Mesenteric fat pad (tissue), 1 donor: ENCODE data around the gene BTG4. TPM values are rescaled to one million over a fixed set of nuclear protein-coding genes. Genes with fewer than 3 reads are reported as not detected.

Experiments
- DNase-seq: peaks from one replicate; pipeline ENCODE4 v3.0.0-alpha.2; 2020; ENCODE audit warnings: low spot score
- total RNA-seq: library from RNA; stranded (reverse); fragmentation: NEBNext Ultra II Directional; extraction: Animal tissue kit (Norgen Biotek cat#: 25700); gene quantifications from one replicate; pipeline ENCODE4 v1.2.1, GENCODE V29; 2021
- donor health status: DM: yes; HTN: yes; CAD: no.

Gene BTG4
- total RNA-seq, 1 donor from 2014 or later, result not detected

DNA sequence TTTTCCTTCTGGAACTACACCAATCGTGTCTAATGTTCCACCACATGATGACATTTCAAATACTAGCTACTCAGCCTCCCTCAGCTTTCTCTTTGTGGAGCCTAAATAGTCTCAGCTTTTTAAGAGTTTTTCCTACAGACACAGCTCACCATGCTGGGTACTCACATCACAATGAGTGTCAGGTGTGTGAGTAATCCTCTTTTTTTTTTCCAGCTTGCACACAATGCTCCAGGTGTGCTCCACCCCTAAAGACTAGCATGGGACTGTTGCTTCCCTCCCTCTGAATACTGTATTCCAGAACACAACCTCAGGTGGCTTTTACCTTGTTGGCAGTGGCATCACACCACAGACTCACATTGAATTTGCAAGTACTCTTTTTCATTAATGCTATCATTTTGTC is 11.7 kb downstream of the BTG4 start:
- no peak for DNase-seq

DNA sequence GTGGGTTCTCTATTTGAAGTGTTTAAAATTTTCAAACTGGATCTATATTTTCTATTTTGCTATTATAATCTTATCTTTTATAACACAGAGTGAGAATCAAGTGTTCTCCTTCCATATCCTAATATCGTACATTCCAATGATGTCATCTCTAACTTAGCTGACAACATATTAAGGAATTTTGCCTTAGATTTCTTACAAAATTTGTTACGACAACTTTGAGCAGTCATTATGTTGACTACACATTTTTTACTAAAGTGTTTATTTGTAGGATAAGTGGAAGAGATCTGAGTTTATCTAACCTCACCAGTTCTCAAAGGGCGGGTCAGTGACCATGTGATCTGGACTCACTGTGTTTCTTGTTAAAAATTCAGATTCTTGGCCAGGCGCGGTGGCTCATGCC is 12.7 kb downstream of the BTG4 start:
- no peak for DNase-seq

DNA sequence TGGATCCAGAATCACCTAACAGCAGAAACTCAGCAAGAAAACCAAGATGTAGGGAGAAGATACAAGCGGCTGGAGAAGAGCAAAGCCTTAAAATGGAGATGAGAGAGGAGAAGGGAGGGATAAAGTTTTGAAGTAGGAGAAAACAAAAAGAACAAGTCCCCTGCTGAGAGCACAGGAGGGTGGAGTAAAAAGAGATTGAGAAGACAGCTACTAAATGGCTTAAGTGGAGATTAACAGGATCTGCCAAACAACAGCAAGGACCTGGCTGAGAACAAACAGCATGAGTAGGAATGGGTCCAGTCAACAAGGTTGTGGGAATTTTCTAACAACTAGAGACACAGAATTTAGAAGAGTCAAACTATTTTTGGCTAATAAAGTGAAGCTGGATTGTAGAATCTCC is 18.1 kb downstream of the BTG4 start:
- DNase-seq, result no peak

- no peak for DNase-seq
Observed at GRCh38 chr11:111490496-111490895, 21.7 kb downstream of the BTG4 start.

DNA sequence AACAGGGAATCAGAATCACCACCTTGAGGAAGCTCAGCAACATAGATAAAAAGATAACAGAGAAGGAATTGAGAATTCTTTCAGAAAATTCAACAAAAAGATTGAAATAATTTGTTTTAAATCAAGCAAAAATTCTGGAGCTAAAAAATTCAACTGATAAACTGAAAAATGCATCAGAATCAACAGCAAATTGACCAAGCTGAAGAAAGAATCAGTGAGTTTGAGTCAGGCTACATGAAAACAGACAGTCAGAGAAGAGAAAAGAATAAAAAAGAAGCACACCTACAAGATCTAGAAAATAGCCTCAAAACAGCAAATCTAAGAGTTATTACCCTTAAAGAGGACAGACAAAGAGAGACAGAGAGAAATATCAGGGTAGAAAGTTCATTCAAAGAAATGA is 28.8 kb downstream of the BTG4 start:
- DNase-seq, result no peak

GRCh38 chr11:111479666-111480065 is 32.5 kb downstream of the BTG4 start:
- no peak for DNase-seq

DNA sequence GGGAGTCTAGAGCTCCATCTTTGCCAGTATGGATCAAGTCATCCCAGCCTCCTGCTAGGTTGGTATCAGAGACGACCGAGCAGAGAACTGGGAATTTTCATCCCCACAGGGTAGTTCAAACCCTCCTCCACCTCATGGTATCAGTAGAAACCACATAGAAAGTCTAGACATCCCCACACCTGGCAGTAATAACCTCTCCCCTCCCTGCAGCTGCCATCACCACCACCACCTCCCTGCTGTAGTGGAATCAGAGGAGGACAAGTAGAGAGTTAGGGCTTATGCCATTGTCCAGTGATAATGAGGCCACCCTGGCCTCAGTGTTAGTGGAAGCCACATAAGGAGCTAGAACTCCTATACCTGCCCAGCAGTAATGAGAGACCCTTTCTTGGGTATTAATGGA is 34.3 kb downstream of the BTG4 start:
- no peak for DNase-seq

DNA sequence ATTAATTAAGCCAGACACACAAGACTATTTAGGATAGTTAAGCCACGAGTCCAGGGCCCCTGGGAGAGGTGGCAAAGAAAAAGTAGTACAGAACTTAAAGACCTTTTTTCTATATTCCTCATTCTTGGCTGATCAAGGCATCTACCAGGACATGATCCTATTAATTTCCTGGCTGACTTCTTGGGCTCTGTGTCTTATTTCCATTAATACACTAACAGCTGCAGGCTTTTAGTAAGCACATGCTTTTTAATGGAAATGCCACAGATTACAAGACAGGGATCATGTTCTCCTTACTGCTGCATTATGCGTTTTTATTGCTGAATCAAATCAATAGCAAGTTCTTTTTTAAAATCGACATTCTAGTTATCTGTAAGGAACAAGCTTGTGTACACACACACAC is 35.2 kb downstream of the BTG4 start:
- DNase-seq, result no peak

- DNase-seq, result no peak
Observed at GRCh38 chr11:111476366-111476765, 35.8 kb downstream of the BTG4 start.

- DNase-seq, result no peak
Observed at GRCh38 chr11:111474432-111474831, 37.8 kb downstream of the BTG4 start.

GRCh38 chr11:111472228-111472627 is 40.0 kb downstream of the BTG4 start:
- no peak for DNase-seq

- DNase-seq, result no peak
Observed at GRCh38 chr11:111469200-111469599, 43.0 kb downstream of the BTG4 start.

GRCh38 chr11:111466615-111467014 is 45.6 kb downstream of the BTG4 start:
- DNase-seq, result no peak

GRCh38 chr11:111465400-111465799 is 46.8 kb downstream of the BTG4 start:
- no peak for DNase-seq

DNA sequence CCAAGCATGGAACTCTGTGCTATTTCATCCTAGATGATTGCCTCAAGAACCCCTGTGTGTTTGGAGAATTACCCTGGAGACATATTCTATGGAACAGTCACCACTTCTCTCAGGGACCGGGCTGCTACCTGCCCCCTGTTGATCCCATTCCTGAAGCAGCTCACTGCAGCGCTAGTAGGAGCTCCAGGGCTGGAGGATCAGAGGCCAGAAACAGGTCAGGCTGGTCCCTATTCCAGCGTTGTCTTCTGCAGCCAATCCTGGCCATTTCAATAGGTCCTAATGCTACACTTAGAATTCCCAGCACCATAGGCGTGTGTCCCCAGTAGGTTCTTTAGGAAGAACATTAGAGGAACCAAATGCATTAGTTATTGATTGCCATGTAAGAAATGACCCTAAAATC is 48.9 kb downstream of the BTG4 start:
- no peak for DNase-seq

DNA sequence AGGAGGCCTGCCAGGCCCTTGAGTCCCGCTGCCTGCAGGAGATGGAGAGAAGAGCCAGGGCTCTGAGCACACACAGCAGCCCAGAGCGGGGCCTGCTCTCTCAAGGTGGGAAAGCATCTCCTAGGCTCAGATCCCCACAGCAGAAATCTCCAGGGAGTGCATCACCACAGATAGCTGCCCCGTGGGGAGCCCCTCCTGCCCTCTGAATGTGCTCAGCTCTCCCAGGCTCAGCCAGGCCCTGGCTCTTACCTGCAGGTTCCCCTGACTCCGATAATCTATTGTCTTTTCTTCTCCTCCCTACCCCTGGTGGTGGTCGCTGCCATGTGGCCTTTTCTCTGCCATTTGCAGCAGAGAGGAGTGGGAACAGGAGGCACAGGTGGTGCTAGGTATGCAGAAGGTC is 49.9 kb downstream of the BTG4 start:
- no peak for DNase-seq

- no peak for DNase-seq
Observed at GRCh38 chr11:111461460-111462235, 50.5 kb downstream of the BTG4 start.

DNA sequence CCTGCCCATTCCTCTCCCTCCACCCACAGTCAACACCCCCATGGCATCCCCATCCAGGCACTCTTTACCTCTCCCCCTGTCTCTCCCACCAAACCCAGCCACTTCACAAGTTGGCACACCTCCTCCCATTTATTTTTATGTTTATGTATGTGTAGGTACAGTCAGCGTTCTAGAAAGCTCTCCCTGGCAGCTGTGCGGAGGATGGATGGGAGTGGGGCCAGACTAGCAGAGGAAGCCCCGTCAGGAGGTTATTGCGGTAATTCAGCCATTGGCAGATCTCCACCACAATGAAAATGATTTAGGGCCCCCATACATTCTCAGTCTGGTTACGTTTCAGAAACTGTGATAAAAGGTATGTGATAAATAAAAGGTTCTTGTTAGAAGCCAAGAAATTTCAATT is 51.3 kb downstream of the BTG4 start:
- no peak for DNase-seq

- DNase-seq, result no peak
Observed at GRCh38 chr11:111460340-111460739, 51.8 kb downstream of the BTG4 start.

DNA sequence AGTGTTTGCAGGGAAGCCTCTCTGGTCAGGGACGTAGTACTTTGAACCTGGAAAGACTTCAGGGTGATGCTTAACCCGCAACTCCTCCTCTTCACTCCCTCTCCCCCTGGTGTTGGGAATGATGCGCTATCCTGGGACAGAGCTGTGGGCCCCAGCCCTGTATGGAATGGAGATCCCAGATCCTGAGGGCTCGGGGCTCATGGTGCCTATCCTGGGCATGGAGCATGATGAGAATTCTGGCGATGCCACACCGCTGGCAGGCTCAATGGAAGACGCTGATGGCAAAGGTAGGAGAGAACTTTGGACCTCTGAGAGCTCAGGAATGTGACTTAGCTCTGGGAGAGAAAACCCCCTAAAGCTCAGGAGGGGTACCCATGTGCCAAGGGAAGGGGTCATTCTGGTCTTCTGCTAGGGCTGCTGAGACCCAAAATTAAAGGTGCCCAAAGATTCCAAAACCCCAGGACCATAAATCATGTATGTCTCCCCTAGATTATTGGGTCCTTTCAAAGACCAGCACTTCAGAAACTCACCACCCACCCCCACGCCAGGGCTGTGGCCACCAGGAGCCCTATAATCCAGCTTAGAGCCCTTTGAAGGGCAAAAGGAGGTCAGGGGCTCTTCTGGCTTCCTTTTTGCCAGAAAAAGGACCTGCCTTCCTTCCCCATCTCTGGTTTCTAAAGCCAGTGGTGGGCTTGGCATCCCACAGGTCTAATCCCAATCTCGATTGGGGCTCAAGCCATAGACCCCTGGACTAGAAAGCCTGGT is 52.5 kb downstream of the BTG4 start:
- no peak for DNase-seq

DNA sequence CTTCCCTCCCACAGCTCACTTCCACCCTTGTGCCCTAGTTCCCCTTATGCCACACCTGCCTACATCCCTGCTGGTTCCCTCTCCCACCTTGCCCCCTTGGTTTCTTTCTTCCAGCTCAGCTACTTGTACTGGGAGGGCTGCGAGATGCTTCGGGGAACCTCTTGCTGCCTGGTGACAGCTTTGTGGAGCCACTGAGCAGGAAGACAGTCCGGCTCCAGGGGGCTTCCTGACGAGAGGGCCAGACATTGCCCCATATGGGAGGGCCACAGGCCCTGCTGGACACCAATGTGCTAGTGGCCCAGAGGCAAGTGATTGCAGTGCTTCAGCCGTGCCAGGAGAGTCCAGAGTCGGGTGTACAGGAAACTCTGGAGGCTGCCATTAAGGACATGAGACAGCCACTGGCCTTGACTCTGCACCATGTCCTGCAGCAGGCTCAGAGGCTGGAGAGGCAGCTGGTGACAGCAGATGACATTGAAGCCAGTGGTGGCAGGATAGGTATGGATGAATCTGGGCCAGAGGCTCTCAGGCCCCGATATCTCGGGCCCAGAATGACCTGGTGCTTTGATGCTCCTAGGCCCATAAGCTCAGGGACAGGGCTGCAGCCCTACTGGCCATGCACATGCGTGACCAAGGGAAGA is 54.3 kb downstream of the BTG4 start:
- DNase-seq, result no peak
